ENCODE measurements around the gene DERL2.
A peak's percentile ranks its signal among the peaks of the same experiment; 100 is the strongest.

Gene DERL2

GRCh38 chr17:5527601-5528250, 41.7 kb upstream of the DERL2 start:
- Histone ChIP-seq H3K4me2 (ENCODE audit: low read depth, low read length) (no peak overlapping the region), H3K4me1 (ENCODE audit: low read length) (peaks cover 2% of the 10 kb centered on the region; the same call in 1 of the 2 replicates), H3K9me2 (replicated peaks; ENCODE audit: insufficient read depth, low read length) (no peaks in the 10 kb centered on the region), H2AFZ (ENCODE audit: low read length) (no peak overlapping the region), H3K9ac (ENCODE audit: low read length) (no peak overlapping the region), H3K9me3 (replicated peaks; ENCODE audit: insufficient read depth, low read length) (no peaks in the 10 kb centered on the region), H3K79me2 (ENCODE audit: low read length) (no peaks in the 10 kb centered on the region), H4K20me1 (ENCODE audit: insufficient read depth, low read length) (no peaks in the 10 kb centered on the region), H3K36me3 (replicated peaks; ENCODE audit: insufficient read depth, low read length) (no peaks in the 10 kb centered on the region), H3K27ac (ENCODE audit: low read length) (peak overlapping the region; percentile 30; the same call in 1 of the 2 replicates), H3F3A (ENCODE audit: insufficient read depth, low read length) (no peaks in the 10 kb centered on the region), H3K27me3 (replicated peaks; ENCODE audit: insufficient read depth, low read length) (no peaks in the 10 kb centered on the region), H3K4me3 (ENCODE audit: low read length) (no peak overlapping the region)
- no peak for TF ChIP-seq EZH2 (optimal IDR thresholded peaks at IDR 0.05; ENCODE audit: low read depth, low read length)
- TF ChIP-seq EZH2phosphoT487 (IDR thresholded peaks at IDR 0.05; ENCODE audit: low read length) = no peak
- no peak for TF ChIP-seq CTCF (IDR thresholded peaks at IDR 0.05; ENCODE audit: low read length)
- no peak for DNase-seq

GRCh38 chr17:5526821-5527598, 41.0 kb upstream of the DERL2 start:
- H3K9ac ChIP-seq (ENCODE audit: low read length) = no peak overlapping the region
- no peaks in the 10 kb centered on the region for H3K9me2 ChIP-seq (replicated peaks; ENCODE audit: insufficient read depth, low read length)
- H3K9me3 ChIP-seq (replicated peaks; ENCODE audit: insufficient read depth, low read length) = no peaks in the 10 kb centered on the region
- no peak overlapping the region for H3K4me3 ChIP-seq (ENCODE audit: low read length)
- H3K4me1 ChIP-seq (ENCODE audit: low read length) = peaks cover 2% of the 10 kb centered on the region; the same call in 1 of the 2 replicates
- no peak overlapping the region for H2AFZ ChIP-seq (ENCODE audit: low read length)
- no peak overlapping the region for H3K4me2 ChIP-seq (ENCODE audit: low read depth, low read length)
- no peaks in the 10 kb centered on the region for H3K36me3 ChIP-seq (replicated peaks; ENCODE audit: insufficient read depth, low read length)
- no peaks in the 10 kb centered on the region for H3K79me2 ChIP-seq (ENCODE audit: low read length)
- no peaks in the 10 kb centered on the region for H4K20me1 ChIP-seq (ENCODE audit: insufficient read depth, low read length)
- TF ChIP-seq CTCF (IDR thresholded peaks at IDR 0.05; ENCODE audit: low read length) = no peak
- no peak for TF ChIP-seq EZH2phosphoT487 (IDR thresholded peaks at IDR 0.05; ENCODE audit: low read length)
- TF ChIP-seq EZH2 (optimal IDR thresholded peaks at IDR 0.05; ENCODE audit: low read depth, low read length) = no peak
- no peaks in the 10 kb centered on the region for H3K27me3 ChIP-seq (replicated peaks; ENCODE audit: insufficient read depth, low read length)
- H3K27ac ChIP-seq (ENCODE audit: low read length) = peak overlapping the region; percentile 30; the same call in 1 of the 2 replicates
- H3F3A ChIP-seq (ENCODE audit: insufficient read depth, low read length) = no peaks in the 10 kb centered on the region
- DNase-seq = peak; percentile 9

- no peak overlapping the region for H2AFZ ChIP-seq (ENCODE audit: low read length)
- TF ChIP-seq EZH2 (optimal IDR thresholded peaks at IDR 0.05; ENCODE audit: low read depth, low read length) = no peak
- H3K9me2 ChIP-seq (replicated peaks; ENCODE audit: insufficient read depth, low read length) = no peaks in the 10 kb centered on the region
- no peaks in the 10 kb centered on the region for H3K79me2 ChIP-seq (ENCODE audit: low read length)
- no peak overlapping the region for H3K9ac ChIP-seq (ENCODE audit: low read length)
- H3K36me3 ChIP-seq (replicated peaks; ENCODE audit: insufficient read depth, low read length) = no peaks in the 10 kb centered on the region
- H4K20me1 ChIP-seq (ENCODE audit: insufficient read depth, low read length) = no peaks in the 10 kb centered on the region
- no peak for DNase-seq
- H3K9me3 ChIP-seq (replicated peaks; ENCODE audit: insufficient read depth, low read length) = no peaks in the 10 kb centered on the region
- H3K4me1 ChIP-seq (ENCODE audit: low read length) = peaks cover 2% of the 10 kb centered on the region; the same call in 1 of the 2 replicates
- H3K4me2 ChIP-seq (ENCODE audit: low read depth, low read length) = no peak overlapping the region
- H3F3A ChIP-seq (ENCODE audit: insufficient read depth, low read length) = no peaks in the 10 kb centered on the region
- H3K27me3 ChIP-seq (replicated peaks; ENCODE audit: insufficient read depth, low read length) = no peaks in the 10 kb centered on the region
- H3K27ac ChIP-seq (ENCODE audit: low read length) = no peak overlapping the region
- H3K4me3 ChIP-seq (ENCODE audit: low read length) = no peak overlapping the region
These were observed 37.3 kb upstream of the DERL2 start for GRCh38 chr17:5523249-5523648.
